Activated CD4-positive, alpha-beta T cell treated with anti-CD3 and anti-CD28 coated beads, Interleukin-2, Interleukin-6, amounts not matched to agents 100 ng/mL and 50 ng/mL, durations not matched to agents 16 hours and 8 hours (primary cell): ENCODE data around the gene HCAR3.
"Not testable (repeated sequence)": the region's sequence is repeated elsewhere in the genome, so short reads cannot be mapped to it uniquely, and the experiment has no call there.

ENCODE experiments used
- DNase-seq: peaks from one replicate; pipeline ENCODE4 v3.0.0-alpha.2; 2020

HCAR3 gene

GRCh38 chr12:122716658-122717057, at the start of gene HCAR3:
Gene HCAR3 (minus strand): TSS chr12:122716811. CDS start chr12:122716737, 74 bp downstream.
- not testable (repeated sequence) for DNase-seq

DNA sequence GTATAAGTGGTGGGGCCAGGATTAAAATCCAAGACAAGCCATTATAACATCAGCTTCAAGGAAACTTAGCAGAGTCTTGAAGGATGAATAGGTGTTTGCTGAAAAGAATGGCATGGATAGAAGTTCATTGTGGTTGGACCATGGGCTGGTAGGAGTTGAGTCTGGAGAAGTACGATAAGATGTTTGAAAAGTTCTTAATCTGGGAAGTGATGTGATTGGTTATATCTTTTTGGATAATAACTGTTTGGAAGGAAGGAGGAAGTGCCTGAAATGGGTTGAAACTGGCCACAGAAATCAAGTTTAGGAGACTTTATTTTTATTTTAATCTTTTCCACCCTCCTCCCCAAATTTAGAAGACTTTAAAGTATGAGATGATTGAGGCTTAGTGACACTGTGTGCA, 41.0 kb upstream of the HCAR3 start:
- DNase-seq: no peak

DNA sequence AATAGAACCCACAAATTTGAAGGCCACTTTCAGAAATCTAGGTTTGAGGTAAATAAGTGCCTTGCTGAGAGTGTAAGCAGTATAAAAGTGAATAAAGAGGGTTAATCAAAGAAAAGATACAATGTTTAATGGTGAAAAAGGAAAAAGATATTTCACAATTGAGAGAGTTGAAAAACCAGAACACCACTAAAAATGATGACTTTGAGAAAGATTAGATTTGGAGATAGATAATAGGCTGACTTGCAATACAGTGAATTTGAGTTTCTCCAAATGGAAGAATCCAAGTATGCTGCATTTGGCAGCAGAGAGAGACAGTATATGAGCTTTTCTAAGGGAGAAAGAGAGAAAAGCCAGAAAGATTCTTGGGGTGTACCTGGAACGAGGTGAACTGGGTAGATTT, 38.2 kb upstream of the HCAR3 start:
- DNase-seq: no peak

DNA sequence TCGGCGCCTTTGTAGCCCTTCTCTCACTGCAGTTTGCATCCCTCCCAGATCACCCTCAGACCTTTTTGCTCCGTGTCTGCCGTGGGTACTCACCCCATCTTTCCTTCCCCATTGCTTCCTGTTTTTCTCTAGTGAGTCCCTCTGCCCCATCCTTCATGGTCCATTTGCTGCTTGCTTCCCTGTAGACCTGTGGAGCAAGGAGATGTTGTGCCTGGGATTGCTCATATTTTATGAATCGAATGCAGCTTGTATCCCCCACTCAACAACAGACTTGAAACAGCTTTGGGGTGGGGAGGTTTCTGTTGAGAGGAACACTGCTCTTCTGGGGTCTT, 36.7 kb upstream of the HCAR3 start:
- no peak for DNase-seq

DNA sequence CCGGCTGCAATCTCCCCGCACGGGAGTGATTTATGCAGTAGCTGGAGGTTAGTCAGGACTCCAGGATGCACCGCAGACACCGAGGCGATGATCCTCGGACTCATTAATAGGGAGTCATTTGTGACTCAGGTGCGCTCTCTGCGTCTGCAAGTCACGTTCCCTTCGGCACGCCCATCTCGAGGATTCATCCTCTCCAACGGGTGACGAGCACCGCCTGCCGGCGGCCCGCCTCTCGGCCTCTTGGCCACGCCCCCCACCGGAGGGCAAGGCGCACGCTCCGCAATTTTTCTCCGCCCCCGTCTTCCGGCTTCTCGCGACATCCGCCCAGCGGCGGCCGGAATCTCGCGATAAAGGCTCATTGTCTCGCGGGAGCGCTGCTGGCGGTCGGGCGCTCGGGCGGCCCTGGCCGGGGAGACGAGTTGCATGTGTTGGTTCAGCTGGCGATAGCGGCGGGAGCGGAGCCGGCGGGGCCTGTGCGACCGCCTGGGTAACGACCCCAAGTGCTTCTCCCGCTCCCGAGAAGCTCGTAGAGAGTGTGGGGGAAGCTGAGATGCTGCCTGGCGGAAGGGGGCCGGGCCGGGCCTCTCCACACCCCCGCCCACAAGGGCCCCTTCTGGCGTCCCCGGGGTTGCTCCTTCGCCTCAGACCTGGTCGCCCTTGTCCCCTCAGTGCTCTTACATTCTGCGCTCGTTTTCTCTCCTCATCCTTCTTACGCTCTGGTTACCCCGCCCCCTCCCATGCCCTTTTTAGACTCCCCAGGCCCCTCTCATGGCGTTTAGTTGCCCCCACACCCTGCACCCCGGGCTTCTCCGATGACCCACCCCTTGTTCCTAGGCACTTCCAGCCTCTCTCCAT, 36.1 kb upstream of the HCAR3 start, which contains the start of gene DENR:
Gene DENR, plus strand, starts transcription at position 361 of the 855 bp plus-strand sequence. CDS start 878 bp downstream, outside the sequence.
- peak; percentile 100 for DNase-seq

- not testable (repeated sequence) for DNase-seq
Observed at GRCh38 chr12:122750781-122751515, 34.3 kb upstream of the HCAR3 start.

DNA sequence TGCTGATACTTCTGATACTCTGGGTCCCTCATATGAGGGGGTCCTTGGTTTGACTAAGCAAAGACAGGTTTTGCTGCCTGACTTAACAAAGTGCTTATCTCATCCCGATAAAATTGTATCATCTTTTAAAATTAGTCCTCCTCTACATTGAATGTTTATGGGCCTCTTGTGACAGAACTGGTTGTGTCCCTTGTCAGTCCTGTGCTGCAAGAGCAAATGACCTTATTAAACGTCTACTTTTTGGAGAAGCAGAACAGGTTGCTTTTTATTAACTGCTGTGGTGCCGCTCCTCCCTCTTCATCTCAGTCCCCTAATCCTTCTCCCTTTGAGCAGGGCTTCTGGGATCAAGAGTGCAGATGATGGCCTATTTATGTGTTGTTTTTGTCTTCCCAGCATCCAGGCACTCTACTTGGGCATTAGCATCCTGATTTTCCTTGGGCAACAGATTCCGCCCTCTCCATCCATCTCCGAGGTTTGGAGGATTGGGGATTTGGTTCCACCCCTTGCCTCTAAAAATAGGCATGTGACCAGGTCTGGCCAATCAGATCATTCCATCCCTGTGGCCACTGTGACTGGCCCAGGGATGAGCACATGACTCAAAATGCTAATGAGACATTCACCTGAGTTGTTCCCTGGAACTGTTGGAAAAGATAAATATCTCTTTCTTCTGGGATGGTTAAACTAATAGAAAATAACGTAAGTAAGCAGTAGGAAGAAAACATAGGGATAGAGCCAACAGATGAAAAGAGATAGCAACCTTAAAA, 33.1 kb upstream of the HCAR3 start:
- DNase-seq: no peak

- no peak for DNase-seq
Observed at GRCh38 chr12:122747224-122748135, 30.9 kb upstream of the HCAR3 start.

- no peak for DNase-seq
Observed at GRCh38 chr12:122743895-122744525, 27.4 kb upstream of the HCAR3 start.

DNA sequence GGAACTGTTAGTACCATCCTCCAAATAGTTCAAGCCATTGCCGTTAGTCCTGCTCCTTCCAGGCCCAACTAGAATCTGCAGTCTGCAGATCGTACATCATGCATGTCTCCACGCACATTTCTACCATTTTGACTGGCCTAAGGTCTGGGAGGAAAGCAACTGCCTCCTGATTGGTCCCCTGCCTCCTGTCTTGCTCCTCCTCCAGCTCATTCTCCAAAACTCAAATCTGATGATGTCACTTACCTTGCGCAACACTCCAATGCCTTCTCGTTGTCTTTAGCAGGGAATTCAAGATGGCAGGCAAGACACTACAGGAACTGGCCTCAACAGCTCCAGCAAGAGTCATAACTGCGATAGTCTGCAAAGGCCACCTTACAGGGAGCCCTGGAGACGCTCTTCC, 23.7 kb upstream of the HCAR3 start:
- DNase-seq: no peak

GRCh38 chr12:122738571-122738970, 22.0 kb upstream of the HCAR3 start:
- no peak for DNase-seq

DNA sequence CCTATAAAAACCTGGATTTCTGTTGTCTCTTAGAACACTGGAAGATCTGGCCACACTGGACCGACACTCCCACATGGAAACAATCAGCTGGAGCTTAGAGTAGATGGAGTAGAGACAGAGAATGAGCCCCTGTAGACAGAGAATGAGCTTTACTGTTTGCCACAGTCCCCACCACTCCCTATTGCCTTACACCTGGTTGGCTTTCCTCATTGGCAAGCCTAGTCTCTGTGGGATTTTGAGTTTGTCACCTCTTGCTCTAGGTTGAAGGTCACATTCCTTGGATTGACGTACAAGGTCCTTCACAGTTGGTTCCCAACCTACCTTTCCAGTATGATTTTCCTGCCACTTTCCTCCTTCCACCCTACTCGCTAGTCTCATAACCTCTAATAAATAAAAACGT, 16.0 kb upstream of the HCAR3 start:
- no peak for DNase-seq

DNA sequence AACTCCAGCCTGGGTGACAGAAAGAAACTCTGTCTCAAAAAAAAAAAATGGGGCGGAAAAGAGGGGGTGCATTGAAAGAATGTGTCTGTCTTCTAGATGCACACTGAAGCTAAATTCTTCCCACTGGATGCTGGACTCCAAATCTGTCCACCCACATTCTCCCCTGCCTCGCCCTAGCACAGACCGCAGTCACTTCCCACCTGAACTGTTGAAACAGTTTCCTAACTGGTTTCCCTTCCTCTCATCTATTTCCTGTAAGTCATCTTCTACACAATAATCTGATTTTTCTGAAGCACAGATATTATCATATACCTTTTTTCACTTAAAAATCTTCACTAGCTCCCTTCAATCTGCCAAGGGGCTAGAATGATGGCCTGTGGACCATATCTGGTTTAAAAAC, 15.6 kb upstream of the HCAR3 start:
- peak; percentile 58 for DNase-seq

DNA sequence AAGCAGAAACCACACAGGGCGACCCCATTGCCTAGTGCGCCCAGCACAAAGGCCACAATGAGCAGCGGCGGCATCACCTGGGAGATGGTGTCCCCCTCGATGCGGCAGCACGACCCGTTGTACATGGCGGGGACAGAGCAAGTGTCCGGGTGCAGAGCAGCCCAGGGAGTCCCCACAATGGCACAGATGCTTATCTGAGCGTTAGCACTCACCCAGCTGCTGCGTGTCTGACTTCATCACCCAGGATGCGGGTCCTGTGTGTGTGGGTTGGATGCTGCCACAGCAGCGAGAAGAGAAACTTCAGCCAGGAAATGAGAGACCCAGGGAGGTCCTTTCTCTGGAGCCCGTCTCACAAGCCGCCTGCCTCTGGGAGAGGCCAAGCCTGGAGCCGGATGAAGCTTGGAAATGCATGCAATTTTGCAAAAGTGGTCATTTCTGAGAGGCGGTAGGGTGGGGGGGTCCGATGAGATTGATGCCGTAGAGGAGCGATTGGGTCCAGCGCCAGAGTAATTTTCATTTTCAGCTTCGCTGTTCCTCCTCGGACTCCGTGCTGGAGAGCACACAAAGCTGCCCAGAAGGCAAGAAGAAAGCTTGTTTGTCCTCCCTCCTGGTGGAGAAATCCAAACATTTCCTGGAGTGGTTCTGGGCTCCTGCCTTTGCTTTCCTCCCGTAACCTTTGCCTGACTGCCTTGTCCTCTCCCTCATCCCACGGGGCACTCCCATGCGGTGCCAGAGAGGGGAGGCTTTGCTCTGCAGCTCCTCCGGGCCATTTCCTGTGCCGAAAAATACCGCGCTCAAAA, 13.8 kb upstream of the HCAR3 start, which contains the start of gene HCAR1:
Gene HCAR1, minus strand, starts transcription at position 630 of the 800 bp plus-strand sequence. Its CDS starts 505 bp downstream, at position 125.
- peak; percentile 87 for DNase-seq

- no peak for DNase-seq
Observed at GRCh38 chr12:122729583-122730214, 13.1 kb upstream of the HCAR3 start.

- DNase-seq: peak; percentile 70
Observed at GRCh38 chr12:122726080-122726558, 9.5 kb upstream of the HCAR3 start.

DNA sequence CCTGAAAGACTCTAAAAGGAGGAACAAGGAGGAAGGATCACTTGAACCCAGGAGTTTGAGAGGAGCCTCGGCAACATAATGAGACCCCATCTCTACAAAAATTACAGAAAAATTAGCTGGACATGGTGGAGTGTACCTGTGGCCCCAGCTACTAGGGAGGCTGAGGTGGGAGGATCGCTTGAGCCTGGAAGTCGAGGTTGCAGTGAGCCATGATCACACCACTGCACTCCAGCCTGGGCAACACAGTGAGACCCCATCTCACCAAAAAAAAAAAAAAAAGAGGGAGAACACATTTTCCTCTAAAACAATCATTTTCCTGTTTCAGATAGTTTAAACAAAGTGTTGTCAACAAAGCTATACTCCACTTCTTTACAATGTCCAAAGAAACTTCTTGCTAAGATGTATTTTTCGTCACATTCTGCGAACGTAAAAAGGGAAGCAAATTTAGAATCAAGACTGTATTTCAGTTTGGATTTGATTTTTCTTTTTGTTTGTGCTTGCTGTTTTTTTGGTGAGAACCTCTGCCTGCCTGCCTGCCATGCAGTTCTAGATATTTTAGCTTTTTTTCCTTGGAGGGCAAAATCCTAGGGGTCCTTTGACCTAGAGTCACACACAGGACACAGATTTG, 9.0 kb upstream of the HCAR3 start:
- no peak for DNase-seq

GRCh38 chr12:122724641-122725243, 8.1 kb upstream of the HCAR3 start:
- no peak for DNase-seq

DNA sequence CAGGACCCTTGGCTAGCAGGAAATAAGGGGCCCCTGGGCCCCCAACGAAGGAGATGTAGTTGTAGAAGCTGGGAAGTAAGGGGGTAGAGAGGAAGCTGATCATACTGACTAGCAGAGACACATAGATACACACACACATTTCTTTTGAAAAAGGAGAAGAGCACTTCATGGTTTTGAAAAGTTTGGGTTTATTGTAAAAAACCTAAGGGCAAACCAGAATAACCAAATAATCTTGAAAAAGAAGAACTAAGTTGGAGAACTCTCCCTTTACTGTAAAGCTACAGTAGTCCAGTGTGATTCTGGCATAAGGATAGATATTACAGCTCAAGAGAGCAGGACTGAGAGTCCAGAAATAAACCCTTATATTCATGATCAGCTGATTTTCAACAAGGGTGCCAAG, 5.8 kb upstream of the HCAR3 start:
- no peak for DNase-seq
